CD14-positive monocyte (primary cell): ENCODE measurements around the gene SLC35F3. TPM values are rescaled to one million over a fixed set of nuclear protein-coding genes. Genes with fewer than 3 reads are reported as not detected.

ENCODE experiments used
- DNase-seq, 3 donors: peaks; one replicate each; pipeline ENCODE4 v3.0.0-alpha.2; 2011 to 2022
- H2AFZ ChIP-seq: 2 replicates; pipeline ENCODE4 v1.6.0; 2012; ENCODE audit warnings: mild to moderate bottlenecking, low read depth, low read length, inconsistent platforms; ENCODE audit not compliant: insufficient read depth, poor library complexity, severe bottlenecking
- H3K27ac ChIP-seq, 2 donors: 1 replicate in 1 of 2; 2 replicates in 1 of 2; pipeline ENCODE4 v1.5.1; 2012 to 2013; ENCODE audit warnings: low read length in 2 of 2, control low read depth in 1 of 2, inconsistent platforms in 1 of 2, low read depth in 1 of 2, mild to moderate bottlenecking in 1 of 2
- H3K27me3 ChIP-seq, 2 donors: one replicate each; pipeline versions ENCODE4 v1.6.0 to v1.6.1; 2011 to 2013; ENCODE audit warnings: low read length in 2 of 2; ENCODE audit not compliant: control insufficient read depth in 2 of 2, insufficient read depth in 2 of 2
- H3K36me3 ChIP-seq, 2 donors: replicated peaks in 1 of 2; 1 replicate in 1 of 2; 2 replicates in 1 of 2; pipeline versions ENCODE4 v1.5.1 to v1.6.1; 2012 to 2013; ENCODE audit warnings: low read length in 2 of 2, control low read depth in 1 of 2, inconsistent platforms in 1 of 2, mild to moderate bottlenecking in 1 of 2; ENCODE audit not compliant: insufficient read depth in 2 of 2, control insufficient read depth in 1 of 2
- H3K4me1 ChIP-seq, 2 donors: 1 replicate in 1 of 2; 2 replicates in 1 of 2; pipeline versions ENCODE4 v1.5.1 to v1.6.1; 2012 to 2013; ENCODE audit warnings: low read length in 2 of 2, control low read depth in 1 of 2, inconsistent platforms in 1 of 2, mild to moderate bottlenecking in 1 of 2, moderate library complexity in 1 of 2; ENCODE audit not compliant: insufficient read depth in 2 of 2, control insufficient read depth in 1 of 2
- H3K4me2 ChIP-seq: replicated peaks from 2 replicates; pipeline ENCODE3; 2012; ENCODE audit warnings: low read length, moderate library complexity, mild to moderate bottlenecking; ENCODE audit not compliant: poor library complexity, severe bottlenecking; ENCODE audit errors: extremely low read depth
- H3K4me3 ChIP-seq, 3 experiments: fragments of 200-600 bp in 1 of 3; sonication (generic) in 1 of 3; replicated peaks in 1 of 3; 1 replicate in 2 of 3; 2 replicates in 1 of 3; pipeline ENCODE4 v1.5.1; 2011 to 2013; ENCODE audit warnings: low read length in 3 of 3, mild to moderate bottlenecking in 3 of 3, control low read depth in 2 of 3, low read depth in 2 of 3, inconsistent platforms in 1 of 3, moderate library complexity in 1 of 3
- H3K79me2 ChIP-seq: 2 replicates; pipeline ENCODE4 v1.6.0; 2012; ENCODE audit warnings: mild to moderate bottlenecking, control low read depth, inconsistent platforms, low read length, moderate library complexity; ENCODE audit not compliant: insufficient read depth
- H3K9ac ChIP-seq: 2 replicates; pipeline ENCODE4 v1.6.0; 2017; ENCODE audit warnings: low read length, mild to moderate bottlenecking; ENCODE audit not compliant: insufficient read depth, poor library complexity, severe bottlenecking
- H3K9me3 ChIP-seq, 2 donors: replicated peaks in 1 of 2; 1 replicate in 1 of 2; 2 replicates in 1 of 2; pipeline versions ENCODE4 v1.5.1 to v1.6.1; 2012 to 2013; ENCODE audit warnings: low read length in 2 of 2, control low read depth in 1 of 2; ENCODE audit not compliant: control insufficient read depth in 1 of 2, insufficient read depth in 1 of 2
- H4K20me1 ChIP-seq: 2 replicates; pipeline ENCODE4 v1.6.0; 2012; ENCODE audit warnings: mild to moderate bottlenecking, low read length, control low read depth, moderate library complexity; ENCODE audit not compliant: insufficient read depth
- H3K27ac Mint-ChIP-seq, 7 donors: one replicate each; pipeline ENCODE4 v1.8.0; 2020; ENCODE audit warnings: mild to moderate bottlenecking in 7 of 7, mixed read lengths in 7 of 7, moderate library complexity in 6 of 7, inconsistent platforms in 2 of 7
- H3K27me3 Mint-ChIP-seq, 3 donors: one replicate each; pipeline ENCODE4 v1.8.0; 2021 to 2022; ENCODE audit warnings: low read depth in 3 of 3, mild to moderate bottlenecking in 3 of 3, mixed read lengths in 3 of 3, moderate library complexity in 3 of 3, inconsistent platforms in 1 of 3
- H3K36me3 Mint-ChIP-seq, 2 donors: one replicate each; pipeline ENCODE4 v1.8.0; 2020; ENCODE audit warnings: mixed read lengths in 2 of 2, inconsistent platforms in 1 of 2, mild to moderate bottlenecking in 1 of 2
- H3K4me1 Mint-ChIP-seq: one replicate; pipeline ENCODE4 v1.8.0; 2020; ENCODE audit warnings: mild to moderate bottlenecking, mixed read lengths
- H3K4me3 Mint-ChIP-seq, 2 donors: one replicate each; pipeline ENCODE4 v1.8.0; 2020; ENCODE audit warnings: mild to moderate bottlenecking in 2 of 2, mixed read lengths in 2 of 2, moderate library complexity in 1 of 2
- H3K9me3 Mint-ChIP-seq, 7 donors: one replicate each; pipeline ENCODE4 v1.8.0; 2020 to 2022; ENCODE audit warnings: mixed read lengths in 7 of 7, mild to moderate bottlenecking in 6 of 7, moderate library complexity in 6 of 7, inconsistent platforms in 2 of 7
- WGBS: methylation state at CpG from one replicate; pipeline ENCODE4 v1.1.5; 2013; ENCODE audit warnings: missing lambda C conversion rate; ENCODE audit not compliant: insufficient coverage; 5-methylcytosine and 5-hydroxymethylcytosine counted together
- intact Hi-C, 2 donors: fragments of 100-400 bp; cut with micrococcal nuclease; formaldehyde crosslinking; loops; one replicate each; pipeline versions ENCODE4 v1.15.0 to v1.15.1; 2023
- polyA plus RNA-seq, 3 donors: library from polyadenylated mRNA; depleted of rRNA in 1 of 3; unstranded in 2 of 3; stranded (reverse) in 1 of 3; fragments of 300-500 nt in 2 of 3; fragments of >200 nt in 1 of 3; fragmentation: Illumina TruSeq in 2 of 3; gene quantifications; 1 replicate in 2 of 3; 2 replicates in 1 of 3; pipeline ENCODE4 v1.2.3, GENCODE V29; 2012 to 2021
- TF ChIP-seq, protein P1 (sequence below): fragments of 200-600 bp; IDR thresholded peaks from one replicate; pipeline ENCODE4 v1.8.0; 2022; ENCODE audit warnings: antibody characterized with exemption, mild to moderate bottlenecking

Gene SLC35F3
- polyA plus RNA-seq, 3 donors: 0.17 to 0.78 TPM; not detected in 1

GRCh38 chr1:234357831-234358230, 453.4 kb downstream of the SLC35F3 start:
- H3K27me3 ChIP-seq: no peaks in the 10 kb centered on the region
- H3K27ac Mint-ChIP-seq: no peak overlapping the region

GRCh38 chr1:234361102-234361603, 456.7 kb downstream of the SLC35F3 start:
- Histone ChIP-seq H3K9me3 (no peaks in the 10 kb centered on the region), H3K4me2 (no peak overlapping the region), H3K27ac (no peak overlapping the region), H3K27me3 (no peaks in the 10 kb centered on the region), H2AFZ (no peak overlapping the region), H4K20me1 (no peaks in the 10 kb centered on the region), H3K79me2 (no peaks in the 10 kb centered on the region), H3K4me1 (no peaks in the 10 kb centered on the region), H3K36me3 (no peaks in the 10 kb centered on the region), H3K4me3 (no peak overlapping the region), H3K9ac (no peak overlapping the region)
- intact Hi-C loops: no loop called here
- TF ChIP-seq, protein P1, sequence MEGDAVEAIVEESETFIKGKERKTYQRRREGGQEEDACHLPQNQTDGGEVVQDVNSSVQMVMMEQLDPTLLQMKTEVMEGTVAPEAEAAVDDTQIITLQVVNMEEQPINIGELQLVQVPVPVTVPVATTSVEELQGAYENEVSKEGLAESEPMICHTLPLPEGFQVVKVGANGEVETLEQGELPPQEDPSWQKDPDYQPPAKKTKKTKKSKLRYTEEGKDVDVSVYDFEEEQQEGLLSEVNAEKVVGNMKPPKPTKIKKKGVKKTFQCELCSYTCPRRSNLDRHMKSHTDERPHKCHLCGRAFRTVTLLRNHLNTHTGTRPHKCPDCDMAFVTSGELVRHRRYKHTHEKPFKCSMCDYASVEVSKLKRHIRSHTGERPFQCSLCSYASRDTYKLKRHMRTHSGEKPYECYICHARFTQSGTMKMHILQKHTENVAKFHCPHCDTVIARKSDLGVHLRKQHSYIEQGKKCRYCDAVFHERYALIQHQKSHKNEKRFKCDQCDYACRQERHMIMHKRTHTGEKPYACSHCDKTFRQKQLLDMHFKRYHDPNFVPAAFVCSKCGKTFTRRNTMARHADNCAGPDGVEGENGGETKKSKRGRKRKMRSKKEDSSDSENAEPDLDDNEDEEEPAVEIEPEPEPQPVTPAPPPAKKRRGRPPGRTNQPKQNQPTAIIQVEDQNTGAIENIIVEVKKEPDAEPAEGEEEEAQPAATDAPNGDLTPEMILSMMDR: no peak
- Mint-ChIP-seq H3K36me3 (no peaks in the 10 kb centered on the region), H3K27ac (no peak overlapping the region), H3K27me3 (peaks cover 1 to 4% (median 3%) of the 10 kb centered on the region in 3 donors), H3K4me1 (no peaks in the 10 kb centered on the region), H3K9me3 (peaks cover 0 to 2% (median 0%) of the 10 kb centered on the region in 7 donors), H3K4me3 (no peak overlapping the region)
- no peak for DNase-seq
- WGBS: 75% methylated on average over 3 of the region's 3 CpGs

More at GRCh38 chr1:234357831-234358230, 453.4 kb downstream of the SLC35F3 start:
- Histone ChIP-seq H3K4me3 (no peak overlapping the region), H3K79me2 (no peaks in the 10 kb centered on the region), H3K4me1 (no peaks in the 10 kb centered on the region), H3K9me3 (no peaks in the 10 kb centered on the region), H3K9ac (no peak overlapping the region), H3K4me2 (no peak overlapping the region), H3K27ac (no peak overlapping the region), H3K36me3 (no peaks in the 10 kb centered on the region), H2AFZ (no peak overlapping the region), H4K20me1 (no peaks in the 10 kb centered on the region)
- TF ChIP-seq, protein P1: no peak
- H3K4me3 Mint-ChIP-seq: no peak overlapping the region
- no peaks in the 10 kb centered on the region for H3K4me1 Mint-ChIP-seq
- no peak for DNase-seq
- no peaks in the 10 kb centered on the region for H3K36me3 Mint-ChIP-seq
- H3K27me3 Mint-ChIP-seq: peaks cover 0 to 5% (median 0%) of the 10 kb centered on the region in 3 donors
- H3K9me3 Mint-ChIP-seq: peaks cover 0 to 4% (median 0%) of the 10 kb centered on the region in 7 donors
- intact Hi-C loops: no loop called here
